HG03175 (cell line): ENCODE results near the gene NECTIN1.

Source experiments
- ATAC-seq: cut with Tn5 transposase; IDR thresholded peaks from one replicate; pipeline ENCODE4 v1.9.1; 2021; ENCODE audit warnings: mild to moderate bottlenecking, moderate library complexity; ENCODE audit not compliant: unreplicated experiment

NECTIN1 gene

DNA sequence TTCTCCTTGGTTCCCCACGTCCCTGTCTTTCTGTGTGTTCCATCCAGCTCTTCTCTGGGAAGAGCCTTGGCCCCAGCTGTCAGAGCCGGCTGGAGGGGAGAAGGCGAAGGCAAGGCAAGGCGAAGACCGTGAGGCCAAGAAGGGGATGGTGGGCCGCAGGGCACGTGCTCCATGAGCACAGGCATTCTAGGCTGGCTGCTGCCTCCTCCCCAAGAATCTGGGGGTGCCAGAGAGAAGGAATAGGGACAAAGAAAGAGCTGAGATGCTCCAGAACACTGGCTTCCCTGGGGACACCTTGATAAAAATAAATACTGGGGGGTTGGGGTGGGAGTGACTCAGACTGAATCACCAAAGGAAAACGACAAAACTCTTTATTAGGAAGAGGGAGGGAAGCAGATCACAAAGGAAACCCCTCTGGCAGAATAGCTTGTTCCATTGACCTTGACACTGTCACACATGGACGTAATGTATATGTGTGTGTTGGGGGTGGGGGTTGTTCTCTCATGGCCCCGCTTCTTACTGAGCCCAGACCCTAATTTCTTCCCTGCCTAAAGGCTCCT lies 52.5 kb downstream of the NECTIN1 start:
- ATAC-seq: no peak

DNA sequence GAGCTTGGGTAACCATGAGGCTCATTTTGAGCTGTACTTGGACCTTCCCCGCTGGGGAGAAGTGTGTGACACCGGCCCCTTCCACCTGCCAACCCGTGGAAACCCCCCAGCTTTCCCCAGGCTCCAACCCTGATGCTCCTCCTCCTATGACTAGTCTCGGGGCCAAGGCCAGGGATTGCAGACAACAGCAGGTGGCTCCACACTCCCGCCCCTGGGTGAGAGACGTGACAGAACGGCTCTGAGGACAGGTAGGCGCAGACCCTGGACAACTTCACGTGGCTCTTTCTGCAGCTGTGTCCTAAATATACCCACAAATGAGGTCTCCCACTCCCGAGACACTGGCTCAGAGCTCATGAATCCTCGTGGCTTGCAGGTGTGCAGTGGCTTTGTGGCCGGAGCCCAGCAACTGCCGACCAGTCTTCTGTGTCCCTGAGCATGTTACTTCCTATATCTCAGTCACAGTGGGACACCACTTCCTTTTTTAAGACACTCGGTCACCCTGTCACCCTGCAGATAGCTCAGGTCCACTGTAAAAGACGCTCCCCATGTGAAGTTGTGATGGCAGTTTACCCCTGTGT lies 55.2 kb downstream of the NECTIN1 start:
- peak; percentile 78 for ATAC-seq

DNA sequence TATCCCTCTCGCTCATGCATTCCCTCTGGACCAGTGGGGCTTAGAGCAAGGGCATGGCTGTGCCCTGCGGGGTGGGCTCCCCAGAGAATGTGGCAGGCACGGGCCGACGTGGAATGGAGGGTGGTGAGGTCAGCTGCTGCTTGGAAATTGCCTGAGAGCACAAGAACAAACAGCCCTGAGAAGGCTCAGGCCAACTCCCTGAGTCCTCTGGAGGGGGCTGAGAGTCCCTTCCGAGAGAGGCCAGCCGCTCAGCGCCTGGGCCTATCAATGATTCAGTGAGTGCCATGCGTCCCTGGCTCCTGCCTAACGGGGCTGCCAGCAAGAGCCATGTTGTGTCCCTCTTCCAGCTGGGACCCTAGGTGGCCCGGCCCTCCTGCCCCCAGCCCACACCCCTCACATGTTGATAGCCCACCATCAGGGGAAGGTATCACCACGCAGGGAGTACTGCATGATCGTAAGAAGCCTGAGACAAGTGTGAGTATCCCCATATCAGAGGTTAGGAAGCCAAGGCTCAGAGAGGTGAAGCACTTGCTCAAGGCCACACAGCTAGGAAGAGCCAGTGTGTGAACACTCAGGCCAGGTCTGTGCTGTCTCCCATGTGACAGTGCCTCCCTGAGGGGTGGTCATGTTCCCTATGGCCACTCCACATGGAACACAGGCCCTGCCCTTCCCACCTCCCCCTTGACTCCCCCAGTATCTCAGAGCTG lies 55.8 kb downstream of the NECTIN1 start:
- no peak for ATAC-seq

DNA sequence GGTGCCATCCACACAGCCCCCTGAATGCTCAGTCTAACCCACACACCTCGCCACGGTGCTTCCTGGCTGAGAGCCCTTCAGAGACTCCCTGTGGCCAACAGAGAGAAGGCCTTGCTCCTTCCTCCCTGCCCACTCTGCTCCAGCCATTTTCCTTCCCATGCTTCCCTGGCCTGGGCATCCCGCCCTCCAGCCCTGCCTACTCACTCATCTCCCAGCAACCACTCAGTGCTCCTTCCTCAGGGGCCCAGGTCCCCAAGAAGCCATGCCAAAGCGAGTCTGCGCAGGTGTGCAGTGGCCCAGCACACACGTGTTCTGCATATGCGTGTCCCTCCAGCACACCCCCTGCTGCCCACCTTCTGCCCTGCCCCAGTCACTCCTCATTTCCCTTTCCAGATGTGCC lies 56.4 kb downstream of the NECTIN1 start:
- no peak for ATAC-seq

DNA sequence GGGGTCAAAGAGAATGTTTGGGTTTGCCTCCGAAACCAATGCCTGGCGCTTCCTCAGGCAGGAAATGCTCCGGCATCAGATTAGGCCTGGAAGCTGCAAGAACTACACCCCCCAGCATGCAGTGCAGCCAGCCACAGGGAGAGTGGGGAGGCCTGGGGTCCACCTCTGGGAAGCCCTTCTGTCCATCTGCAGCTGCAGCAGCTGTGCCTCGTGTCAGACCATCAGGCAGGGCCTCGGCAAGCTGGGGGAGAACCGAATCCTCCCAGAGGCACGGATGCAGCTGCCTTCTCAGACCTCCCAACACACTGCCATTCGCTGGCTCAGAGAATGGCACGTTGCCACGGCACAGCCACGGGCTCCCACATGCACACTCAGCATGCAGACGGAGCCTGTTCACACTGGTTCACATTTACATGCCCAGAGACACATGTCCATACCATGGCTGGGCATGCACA lies 57.4 kb downstream of the NECTIN1 start:
- no peak for ATAC-seq

DNA sequence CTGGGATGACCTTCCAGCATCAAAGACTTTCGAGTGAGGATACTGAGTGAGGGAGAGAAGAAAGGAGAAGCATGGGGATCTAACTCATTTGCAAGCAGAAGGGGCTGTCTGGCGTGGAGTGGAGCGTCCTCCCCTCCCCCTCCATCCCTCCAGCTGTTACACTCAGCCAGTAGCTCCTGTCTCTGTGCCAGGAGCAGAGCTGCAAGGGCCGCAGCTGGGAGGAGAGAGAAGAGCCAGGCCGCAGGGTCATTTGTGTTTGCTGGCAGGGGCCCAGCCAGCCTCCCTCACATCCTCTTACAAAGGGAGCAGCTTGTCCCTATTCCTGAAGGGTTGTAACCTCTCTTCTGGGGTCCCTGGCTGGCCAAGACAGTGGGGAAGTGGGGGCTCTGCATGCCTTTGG lies 57.9 kb downstream of the NECTIN1 start:
- ATAC-seq: no peak

DNA sequence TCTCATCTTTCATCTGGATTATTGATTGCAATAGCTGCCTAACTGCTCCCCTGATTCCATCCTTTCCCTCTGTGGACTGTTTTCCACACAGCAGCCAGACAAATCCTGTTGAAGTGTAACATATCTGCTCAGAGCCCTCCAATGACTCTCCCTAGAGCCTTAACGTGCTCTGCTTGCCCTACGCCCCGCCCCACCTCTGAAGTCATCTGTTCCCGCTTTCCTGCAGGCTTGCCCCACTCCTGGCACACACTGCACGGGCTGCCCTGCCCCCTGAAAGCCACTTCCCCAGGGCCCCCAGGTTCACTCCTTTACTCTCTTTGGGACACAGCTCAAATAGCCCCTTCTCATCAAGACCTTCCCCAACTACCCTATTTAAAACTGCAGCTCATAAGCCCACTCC lies 59.5 kb downstream of the NECTIN1 start:
- no peak for ATAC-seq

DNA sequence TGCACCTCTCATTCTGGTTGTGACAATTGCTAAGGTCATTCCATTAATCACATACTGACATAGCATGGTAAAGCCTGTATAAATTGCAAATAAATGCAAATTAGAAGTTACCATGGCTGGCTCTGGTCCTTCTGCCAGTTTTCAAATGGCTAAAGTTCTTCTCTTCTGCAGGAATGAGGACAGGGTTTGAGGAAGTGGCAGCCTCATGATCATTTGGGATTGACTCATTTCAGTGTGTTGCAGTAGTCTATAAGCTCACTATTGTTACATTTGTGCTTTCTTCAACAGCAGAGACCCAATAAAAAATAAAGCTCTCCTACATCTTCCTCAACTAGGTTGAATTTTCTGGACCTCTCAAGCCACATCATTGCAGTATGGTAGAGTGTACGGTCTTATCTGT lies 60.3 kb downstream of the NECTIN1 start:
- ATAC-seq: no peak

DNA sequence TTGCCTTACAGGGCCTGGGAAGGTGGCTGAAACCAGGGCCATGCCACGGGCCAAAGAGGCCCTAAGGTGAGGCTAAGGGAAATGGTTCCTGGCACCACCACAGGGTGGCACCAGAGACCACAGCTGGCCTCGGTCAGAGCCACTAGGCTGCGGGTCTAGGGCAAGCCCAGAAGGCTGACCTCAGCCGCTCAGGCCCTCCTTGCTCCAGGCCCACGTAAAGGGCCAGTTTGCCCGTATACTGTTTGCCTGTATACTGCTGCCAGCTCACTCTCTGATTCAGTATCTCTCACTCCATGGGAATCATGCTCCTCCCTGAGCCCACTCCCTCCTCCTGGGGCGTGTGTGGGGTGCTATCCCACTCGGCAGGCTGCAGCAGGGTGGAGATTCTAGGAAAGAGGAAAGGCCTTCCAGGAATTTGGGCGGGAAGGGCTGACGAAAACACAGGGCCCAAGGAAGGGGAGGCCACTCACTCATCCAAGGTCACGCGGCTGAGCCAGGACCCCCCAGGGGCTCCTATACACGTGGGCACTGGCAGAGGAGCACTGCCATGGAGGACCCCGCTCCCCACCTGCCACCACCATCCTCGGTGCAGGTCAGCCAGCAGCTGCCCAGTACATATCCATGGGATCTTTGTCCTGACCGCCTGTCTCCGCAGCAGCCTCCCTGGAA lies 62.4 kb downstream of the NECTIN1 start:
- peak; percentile 81 for ATAC-seq

DNA sequence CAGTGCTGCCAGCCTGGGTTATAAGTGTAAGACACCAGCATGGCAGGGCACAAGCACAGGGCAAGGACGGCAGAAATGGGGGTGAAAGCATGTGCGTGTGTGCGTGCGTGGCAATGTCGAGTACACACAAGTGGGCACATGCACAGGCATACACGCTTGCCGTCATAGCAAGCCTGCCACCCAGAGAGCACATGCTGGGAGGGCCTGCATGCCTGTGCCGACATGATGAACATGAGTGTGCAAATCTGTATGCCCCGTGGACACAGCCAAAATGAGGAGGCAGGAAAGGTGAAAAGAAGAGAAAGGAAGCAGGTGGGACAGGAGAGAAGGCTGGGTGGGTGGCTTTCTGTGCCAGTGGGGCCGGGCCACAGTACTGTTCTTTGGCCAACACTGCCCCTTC lies 62.9 kb downstream of the NECTIN1 start:
- no peak for ATAC-seq

DNA sequence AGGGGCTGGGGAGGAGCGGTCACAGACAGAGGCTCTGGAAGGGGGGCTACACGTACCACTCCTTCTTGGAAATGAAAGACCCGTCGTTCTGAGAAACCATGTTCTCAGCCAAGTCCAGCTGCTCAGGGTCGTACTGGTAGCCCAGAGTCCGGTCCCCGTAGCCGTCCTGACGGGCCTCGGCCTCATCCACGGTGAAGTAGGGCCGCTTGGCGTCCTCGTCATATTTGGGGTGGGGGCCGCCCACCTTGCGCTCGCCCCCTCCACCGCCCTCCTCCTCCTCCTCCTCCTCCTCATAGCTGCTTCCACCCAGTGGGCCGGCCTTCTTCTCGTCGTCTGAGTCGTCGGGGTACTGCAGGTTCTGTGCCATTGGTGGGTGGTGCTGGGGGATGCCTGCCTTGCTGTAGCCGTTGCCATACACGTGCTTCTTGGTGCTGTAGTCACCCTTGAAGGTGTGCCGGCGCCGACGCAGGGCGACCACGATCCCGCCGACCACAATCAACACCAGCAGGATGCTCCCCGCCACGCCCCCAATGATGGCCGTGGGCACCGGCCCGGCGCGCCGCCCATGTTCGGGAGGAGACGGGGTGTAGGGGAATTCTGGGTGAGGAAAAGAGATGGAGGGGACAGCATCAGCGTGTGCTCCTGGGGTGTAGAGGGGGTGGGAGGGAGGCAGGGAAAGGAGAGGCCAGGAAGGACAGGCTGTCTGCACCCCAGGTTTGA lies 64.1 kb downstream of the NECTIN1 start:
- no peak for ATAC-seq

DNA sequence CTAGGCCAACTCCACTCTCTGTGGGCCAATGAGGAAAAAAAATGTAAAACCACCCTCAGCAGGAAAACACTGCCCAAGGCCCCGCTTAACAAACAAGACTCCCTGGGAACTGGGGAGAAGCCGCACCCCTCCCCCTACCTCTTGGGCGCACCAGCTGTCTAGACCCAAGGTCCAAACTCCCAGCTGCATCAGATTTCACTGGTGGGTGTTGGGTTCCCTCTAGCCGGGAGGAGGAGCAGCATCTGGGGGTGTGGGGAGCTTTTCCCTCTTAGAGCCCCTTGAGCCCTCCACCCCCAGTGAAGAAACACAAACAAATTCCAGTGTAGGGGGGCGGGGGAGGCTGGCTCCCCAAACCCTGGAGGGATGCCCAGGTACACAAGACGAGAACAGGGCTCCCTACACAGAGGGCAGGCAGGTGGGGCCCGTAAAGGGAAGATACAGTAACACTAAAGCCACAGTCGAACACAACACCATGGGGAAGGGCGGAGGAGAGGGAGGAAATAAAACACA lies 64.9 kb downstream of the NECTIN1 start:
- no peak for ATAC-seq

DNA sequence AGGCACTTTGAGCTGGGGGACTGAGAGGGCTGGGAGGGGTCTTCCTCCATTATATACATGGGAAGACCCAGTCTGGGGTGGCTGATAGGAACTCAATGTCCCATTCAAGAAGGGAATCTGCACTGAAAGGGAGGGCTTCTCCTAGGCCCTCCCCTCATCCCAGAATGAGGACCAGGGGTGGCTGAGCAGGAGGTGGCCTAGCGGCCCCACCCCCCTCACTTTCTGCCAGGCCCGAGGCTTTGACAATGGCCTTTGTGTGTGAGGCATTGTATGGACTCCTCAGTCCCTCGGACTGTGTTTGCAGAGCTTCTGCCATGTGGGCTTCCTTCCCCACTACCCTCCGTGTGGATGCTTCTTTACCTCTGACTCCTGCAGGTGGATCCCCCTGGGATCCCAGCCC lies 65.7 kb downstream of the NECTIN1 start:
- ATAC-seq: no peak

DNA sequence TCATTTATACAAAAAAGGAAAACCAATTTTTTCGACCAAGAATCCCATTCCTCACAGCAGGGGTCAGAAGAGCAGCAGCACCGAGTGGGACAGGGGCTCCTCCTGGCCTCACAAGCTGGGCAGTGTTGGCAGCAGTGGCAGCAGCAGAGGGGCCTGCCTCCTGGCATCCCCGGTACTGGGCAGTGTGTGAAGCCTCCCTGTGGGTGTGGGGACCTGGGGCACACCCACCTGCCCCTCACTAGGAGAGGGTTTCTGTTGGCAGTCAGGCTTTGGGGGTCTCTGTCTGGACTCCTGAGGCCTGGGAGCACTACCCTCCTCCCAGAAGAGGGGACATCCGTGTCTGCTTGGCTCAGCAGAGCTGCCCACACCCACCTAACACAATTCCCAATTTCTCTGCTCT lies 67.8 kb downstream of the NECTIN1 start:
- ATAC-seq: no peak

DNA sequence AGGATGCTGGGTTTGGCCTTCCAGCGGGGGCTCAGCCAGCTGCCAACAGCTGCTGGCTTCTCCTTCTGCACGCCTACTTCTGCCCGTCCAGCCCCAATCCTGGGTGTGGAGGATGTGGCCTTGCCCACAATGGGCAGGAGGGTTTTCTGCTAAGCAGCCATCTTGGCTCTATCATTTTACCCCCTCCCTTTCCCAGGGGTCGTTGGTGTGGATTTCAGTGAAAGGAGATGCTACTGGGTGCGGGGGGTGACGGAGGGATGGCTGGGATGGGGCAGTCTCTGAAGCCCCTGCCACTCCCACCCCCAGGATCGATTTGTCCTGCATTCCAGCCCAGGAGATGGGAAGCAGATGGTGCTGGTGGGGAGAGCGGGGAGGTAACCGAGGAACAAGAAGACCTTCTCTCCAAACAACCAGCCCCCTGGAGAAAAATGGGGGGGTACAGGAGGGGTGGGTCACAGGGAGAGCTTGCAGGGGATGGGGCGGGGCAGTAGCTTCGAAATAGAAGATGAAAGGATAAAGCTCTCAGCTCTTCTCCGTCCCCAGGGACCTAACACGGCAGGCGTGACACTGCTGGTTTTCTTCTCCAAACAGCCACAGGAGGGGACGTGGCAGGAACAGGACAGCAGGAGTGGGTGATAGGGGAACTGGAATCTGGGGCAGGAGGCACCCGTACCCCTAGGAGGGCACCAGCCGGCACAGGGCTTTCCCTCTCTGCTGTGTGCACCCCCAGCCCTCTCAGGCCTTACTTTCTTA lies 68.9 kb downstream of the NECTIN1 start:
- ATAC-seq: no peak

DNA sequence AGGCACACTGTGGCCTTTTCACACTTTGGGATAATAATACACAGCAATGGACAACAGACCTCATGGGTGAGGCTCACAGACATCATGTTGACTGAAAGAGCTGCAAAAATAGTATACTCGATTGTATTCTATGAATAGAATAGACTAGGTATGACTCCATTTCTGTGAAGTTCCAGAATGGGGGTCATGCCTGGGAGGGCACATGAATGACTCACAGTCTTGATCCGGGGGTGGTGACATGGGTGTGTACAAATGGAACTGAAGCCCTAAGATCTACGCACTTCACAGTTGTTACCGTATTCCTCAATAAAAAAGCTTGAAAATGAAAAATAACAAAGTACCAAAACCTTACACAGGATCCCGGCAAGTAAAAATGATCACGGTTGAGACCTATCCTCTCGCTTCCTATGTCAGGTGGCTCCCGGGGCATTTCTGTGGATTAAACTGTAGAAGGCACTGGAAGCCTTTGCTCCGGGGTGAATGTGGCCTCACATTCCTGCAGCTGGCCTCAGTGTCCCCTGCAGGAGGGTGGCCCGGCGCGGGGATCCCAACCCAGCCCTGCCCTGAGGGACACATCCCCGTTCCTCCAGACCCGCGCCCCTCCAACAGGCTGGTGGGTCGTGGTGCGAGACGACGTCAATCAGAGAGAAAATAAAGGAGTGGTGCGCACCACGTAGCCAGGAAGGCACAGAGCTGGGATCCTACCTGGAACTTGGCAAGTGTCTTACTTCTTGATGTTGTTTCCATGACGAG lies 75.9 kb downstream of the NECTIN1 start:
- no peak for ATAC-seq

DNA sequence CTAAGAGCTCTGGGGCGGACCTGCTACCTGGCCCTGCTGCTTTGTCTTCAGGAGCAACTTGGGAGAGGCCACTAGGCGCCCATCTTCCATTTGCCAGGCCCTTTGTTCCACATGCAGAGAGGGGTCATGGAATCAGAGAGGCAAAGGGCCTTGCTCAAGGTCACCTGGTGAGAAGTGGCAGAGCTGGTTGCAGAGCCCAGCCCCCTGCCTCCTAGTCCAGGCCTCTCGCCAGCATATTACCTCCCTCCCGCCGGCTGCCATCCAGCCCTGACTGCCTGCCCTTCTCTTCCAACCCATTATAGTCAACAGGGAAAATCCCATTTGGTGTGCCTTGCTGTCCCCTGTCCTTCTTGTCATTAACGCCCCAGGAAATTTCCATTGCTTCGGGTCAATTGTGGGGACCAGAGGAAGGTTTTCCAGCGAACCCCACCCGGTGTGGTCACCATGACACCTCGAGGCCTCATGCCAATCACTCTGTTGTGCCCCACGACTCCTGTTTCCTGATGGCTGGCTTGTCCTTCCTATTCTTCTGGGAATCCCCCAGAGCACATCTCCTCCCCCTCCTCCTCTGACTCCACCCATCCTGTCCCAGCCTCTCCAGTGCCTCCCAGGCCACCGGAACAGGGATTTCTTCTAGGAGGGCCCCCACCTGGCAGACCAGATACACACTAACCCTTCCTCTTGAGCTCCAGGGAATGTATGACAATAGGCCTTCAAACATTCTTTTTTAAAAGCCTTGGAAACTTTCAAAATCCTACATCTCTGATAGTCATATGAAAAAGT lies 77.0 kb downstream of the NECTIN1 start:
- ATAC-seq: no peak

DNA sequence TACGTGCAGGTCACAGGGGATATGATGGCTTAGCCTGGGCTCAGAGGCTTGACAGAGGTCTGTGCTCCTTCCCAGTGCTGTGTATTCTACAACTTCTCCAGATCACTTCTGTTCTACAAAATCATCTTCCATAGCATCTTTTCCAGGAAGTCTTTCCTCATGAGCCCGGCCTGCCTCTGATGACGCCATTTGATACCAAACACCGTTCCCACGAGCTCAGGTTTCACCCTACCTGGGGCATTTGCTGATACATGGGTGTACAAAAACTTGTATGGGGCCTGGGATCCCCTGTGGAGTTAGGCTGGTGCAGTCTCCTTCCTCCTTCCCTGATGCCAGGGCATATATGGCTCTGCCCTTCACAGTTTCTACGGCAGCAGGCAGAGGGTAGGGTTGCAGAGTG lies 78.7 kb downstream of the NECTIN1 start:
- no peak for ATAC-seq

DNA sequence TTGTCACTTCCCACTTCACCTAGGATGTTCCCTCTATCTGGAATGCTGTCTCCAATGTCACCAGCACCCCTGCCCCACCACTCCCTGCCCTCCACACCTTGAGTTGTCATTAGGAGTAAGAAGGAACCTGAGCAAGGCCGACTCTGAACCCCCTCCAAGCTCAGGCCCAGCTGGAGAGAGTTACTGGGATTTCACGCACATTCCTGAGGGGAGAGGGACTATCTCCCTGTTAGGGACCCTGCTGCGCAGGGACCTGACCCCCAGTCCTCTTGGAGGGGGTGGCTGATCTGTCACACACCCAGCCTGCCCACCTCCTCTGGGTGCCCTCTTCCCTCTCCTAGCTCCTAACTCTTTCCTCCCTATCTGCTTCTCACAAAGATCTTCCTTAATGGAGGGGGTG lies 81.7 kb downstream of the NECTIN1 start:
- ATAC-seq: no peak
